Activated T-helper 1 cell treated with anti-CD3 and anti-CD28 coated beads, Interleukin-12 subunit alpha, Interleukin-12 subunit beta, Interleukin-2, Interleukin-4 antibody, amounts not matched to agents 30 ng/mL and 10 ng/mL and 1 ng/mL, durations not matched to agents 14 hours and 24 hours and 36 hours (primary cell): ENCODE data around the gene SUB1. TPM values are rescaled to one million over a fixed set of nuclear protein-coding genes. Genes with fewer than 3 reads are reported as not detected.
"Not testable (repeated sequence)": the region's sequence is repeated elsewhere in the genome, so short reads cannot be mapped to it uniquely, and the experiment has no call there.

ENCODE experiments used
- DNase-seq: peaks from one replicate; pipeline ENCODE4 v3.0.0; 2021; ENCODE audit warnings: low spot score
- H3K27ac Mint-ChIP-seq: one replicate; pipeline ENCODE4 v1.8.0; 2021; ENCODE audit warnings: mild to moderate bottlenecking, mixed read lengths
- H3K27me3 Mint-ChIP-seq: one replicate; pipeline ENCODE4 v1.8.0; 2022; ENCODE audit warnings: mild to moderate bottlenecking, moderate library complexity, mixed read lengths; ENCODE audit not compliant: insufficient read depth
- H3K36me3 Mint-ChIP-seq: one replicate; pipeline ENCODE4 v1.8.0; 2021; ENCODE audit warnings: low read depth, mixed read lengths
- H3K4me1 Mint-ChIP-seq: one replicate; pipeline ENCODE4 v1.8.0; 2021; ENCODE audit warnings: low read depth, mixed read lengths
- H3K4me3 Mint-ChIP-seq: one replicate; pipeline ENCODE4 v1.8.0; 2021; ENCODE audit warnings: mild to moderate bottlenecking, moderate library complexity, mixed read lengths
- H3K9me3 Mint-ChIP-seq: one replicate; pipeline ENCODE4 v1.8.0; 2021; ENCODE audit warnings: mixed read lengths
- intact Hi-C: fragments of 100-400 bp; cut with micrococcal nuclease; formaldehyde crosslinking; loops from one replicate; pipeline ENCODE4 v1.15.1; 2024
- total RNA-seq: library from RNA; stranded (reverse); gene quantifications from 2 replicates; pipeline ENCODE4 v1.2.3, GENCODE V29; 2022

Gene SUB1
- total RNA-seq, 1 donor from 2014 or later, result 408 TPM

DNA sequence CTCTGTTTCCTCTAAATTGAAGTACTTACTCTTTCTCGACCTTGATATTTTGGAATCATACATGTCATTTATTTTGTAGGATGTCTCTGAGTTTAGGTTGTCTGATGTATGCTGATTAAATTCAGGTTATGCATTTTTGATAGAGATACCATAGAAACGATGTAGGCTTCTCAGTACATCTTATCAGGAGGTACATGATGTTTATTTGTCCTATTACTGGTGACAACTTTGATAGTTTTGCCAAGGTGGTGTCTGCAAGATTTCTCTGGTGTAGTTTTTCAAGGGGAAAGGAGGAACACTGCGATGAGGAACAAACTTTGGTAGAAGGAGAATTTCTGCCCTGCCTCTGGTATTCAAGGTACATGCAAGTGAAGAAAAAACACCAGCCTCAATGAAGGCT is 29.9 kb downstream of the SUB1 start:
- no peaks in the 10 kb centered on the region for H3K4me1 Mint-ChIP-seq
- DNase-seq, result no peak
- no peaks in the 10 kb centered on the region for H3K9me3 Mint-ChIP-seq
- no peak overlapping the region for H3K4me3 Mint-ChIP-seq
- no peak overlapping the region for H3K27ac Mint-ChIP-seq
- peaks cover 6% of the 10 kb centered on the region for H3K36me3 Mint-ChIP-seq
- no peaks in the 10 kb centered on the region for H3K27me3 Mint-ChIP-seq
- intact Hi-C loops, result no loop called here

DNA sequence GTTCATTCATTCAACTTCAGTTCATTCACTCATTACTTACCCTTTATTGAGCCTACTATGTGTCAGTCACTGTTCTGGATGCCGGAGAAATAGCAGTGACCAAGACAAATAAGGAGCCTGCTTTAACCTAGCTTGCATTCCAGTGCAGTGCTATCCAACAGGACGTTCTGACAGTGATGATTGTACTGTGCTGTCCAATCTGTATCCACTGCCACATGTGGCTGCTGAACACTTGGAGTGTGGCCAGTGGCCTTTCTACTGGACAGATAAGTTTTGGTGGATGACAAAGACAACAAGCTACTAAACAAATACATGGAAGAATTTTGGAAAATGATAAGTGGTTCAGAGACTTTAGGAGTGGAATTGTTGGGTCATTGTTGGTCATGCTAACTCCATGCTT is 33.6 kb downstream of the SUB1 start:
- H3K4me3 Mint-ChIP-seq, result no peak overlapping the region
- DNase-seq, result no peak
- no peaks in the 10 kb centered on the region for H3K9me3 Mint-ChIP-seq
- intact Hi-C loops, result no loop called here
- peaks cover 2% of the 10 kb centered on the region for H3K27me3 Mint-ChIP-seq
- no peaks in the 10 kb centered on the region for H3K36me3 Mint-ChIP-seq
- no peak overlapping the region for H3K27ac Mint-ChIP-seq
- H3K4me1 Mint-ChIP-seq, result no peaks in the 10 kb centered on the region

DNA sequence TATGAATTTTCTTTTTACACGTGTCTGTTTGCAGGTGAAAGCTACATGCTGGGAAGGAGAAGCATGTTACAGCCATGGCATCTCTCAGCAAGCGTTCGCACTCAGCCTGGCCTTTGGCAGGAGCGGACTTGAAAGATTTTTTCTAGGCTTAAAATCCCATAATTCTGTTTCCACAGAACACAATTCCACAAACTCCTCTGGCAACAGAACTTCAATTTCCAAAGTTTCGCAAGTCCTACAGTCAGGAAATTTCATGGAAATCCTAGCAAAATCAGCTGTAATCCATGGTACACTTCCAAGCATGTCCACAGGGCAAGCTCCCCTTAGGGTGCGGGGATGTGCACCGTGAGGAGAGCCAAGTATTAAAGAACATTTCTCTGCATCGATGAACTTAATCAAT is 35.9 kb downstream of the SUB1 start:
- no peaks in the 10 kb centered on the region for H3K9me3 Mint-ChIP-seq
- no peaks in the 10 kb centered on the region for H3K36me3 Mint-ChIP-seq
- H3K27me3 Mint-ChIP-seq, result peaks cover 2% of the 10 kb centered on the region
- no peaks in the 10 kb centered on the region for H3K4me1 Mint-ChIP-seq
- DNase-seq, result no peak
- no peak overlapping the region for H3K4me3 Mint-ChIP-seq
- no peak overlapping the region for H3K27ac Mint-ChIP-seq
- intact Hi-C loops, result no loop called here

DNA sequence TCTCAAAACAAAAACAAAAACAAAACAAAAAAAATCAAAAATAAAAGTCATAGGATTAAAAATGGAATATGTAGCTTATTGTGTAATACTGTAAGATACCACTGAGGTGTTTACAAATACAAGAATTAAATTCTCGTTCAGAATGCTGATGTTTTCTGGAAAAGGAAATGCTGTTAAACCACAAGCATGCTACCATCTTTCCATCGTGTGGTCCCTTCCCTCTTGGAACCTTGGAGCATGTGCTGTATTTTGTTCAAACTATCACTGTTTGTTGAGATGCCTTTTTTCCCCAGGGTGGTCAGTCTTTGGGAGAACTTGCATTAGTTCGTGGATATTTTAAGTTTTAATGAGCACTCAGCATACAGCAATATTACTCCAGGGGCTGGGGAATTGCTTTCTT is 39.7 kb downstream of the SUB1 start:
- intact Hi-C loops, result no loop called here
- Mint-ChIP-seq H3K9me3 (no peaks in the 10 kb centered on the region), H3K4me3 (no peak overlapping the region), H3K36me3 (no peaks in the 10 kb centered on the region), H3K27me3 (peaks cover 5% of the 10 kb centered on the region), H3K27ac (no peak overlapping the region), H3K4me1 (no peaks in the 10 kb centered on the region)
- DNase-seq, result no peak

DNA sequence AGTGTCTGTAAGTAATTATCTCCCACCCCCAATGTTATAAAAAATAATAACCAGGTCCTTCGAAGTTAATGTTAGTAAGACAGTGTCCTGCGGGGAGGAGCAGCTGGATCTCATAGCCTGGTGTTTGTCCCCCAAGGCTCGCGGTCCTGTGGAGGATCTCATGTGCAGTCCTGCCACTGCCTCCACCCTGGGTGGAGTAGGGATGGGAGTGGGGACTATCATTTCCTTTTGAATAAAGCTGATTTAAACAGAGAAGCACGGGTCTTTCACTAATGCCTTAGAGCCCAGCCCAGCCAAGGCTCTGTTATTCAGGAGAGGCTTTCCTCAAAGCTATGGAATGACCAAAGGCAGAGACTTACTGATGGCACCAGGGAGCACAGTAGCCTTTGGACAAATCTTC is 40.2 kb downstream of the SUB1 start:
- no peak for DNase-seq
- H3K9me3 Mint-ChIP-seq, result no peaks in the 10 kb centered on the region
- H3K27ac Mint-ChIP-seq, result no peak overlapping the region
- H3K27me3 Mint-ChIP-seq, result peaks cover 6% of the 10 kb centered on the region
- intact Hi-C loops, result no loop called here
- H3K36me3 Mint-ChIP-seq, result no peaks in the 10 kb centered on the region
- no peak overlapping the region for H3K4me3 Mint-ChIP-seq
- no peaks in the 10 kb centered on the region for H3K4me1 Mint-ChIP-seq

DNA sequence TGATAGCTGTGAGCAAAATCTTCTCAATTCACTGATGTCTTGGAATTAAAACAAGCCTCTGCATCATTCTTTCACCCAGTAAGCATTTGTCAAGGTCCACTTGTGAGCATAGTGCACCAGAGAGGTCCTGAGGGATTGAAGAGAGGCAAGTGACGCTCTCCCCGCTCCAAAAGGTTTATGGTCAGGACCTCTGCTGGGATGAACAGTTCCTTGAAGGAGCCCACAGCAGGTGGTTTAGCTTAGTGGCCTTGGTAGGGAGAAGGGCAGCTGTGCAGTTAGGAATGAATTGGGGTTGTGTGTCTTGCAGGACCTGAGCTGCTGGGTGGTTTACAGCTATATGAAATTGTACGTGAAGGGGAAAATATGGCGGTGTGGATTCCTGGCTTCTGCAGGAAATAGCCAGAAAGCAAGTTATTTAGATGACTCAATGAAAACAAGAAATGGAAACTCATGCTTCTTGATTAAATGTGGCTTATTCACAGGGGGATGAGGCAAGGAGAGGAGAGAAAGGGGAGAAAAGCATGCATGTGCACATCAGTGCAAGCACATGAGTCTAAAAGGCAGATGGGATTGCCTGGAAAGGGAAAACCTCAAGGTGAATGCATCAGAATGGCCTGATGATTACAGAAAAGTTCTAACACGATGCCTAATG is 42.0 kb downstream of the SUB1 start:
- H3K27me3 Mint-ChIP-seq, result peaks cover 9% of the 10 kb centered on the region
- H3K4me1 Mint-ChIP-seq, result no peaks in the 10 kb centered on the region
- H3K9me3 Mint-ChIP-seq, result no peaks in the 10 kb centered on the region
- H3K36me3 Mint-ChIP-seq, result no peaks in the 10 kb centered on the region
- no peak for DNase-seq
- intact Hi-C loops, result no loop called here
- no peak overlapping the region for H3K27ac Mint-ChIP-seq
- H3K4me3 Mint-ChIP-seq, result no peak overlapping the region

DNA sequence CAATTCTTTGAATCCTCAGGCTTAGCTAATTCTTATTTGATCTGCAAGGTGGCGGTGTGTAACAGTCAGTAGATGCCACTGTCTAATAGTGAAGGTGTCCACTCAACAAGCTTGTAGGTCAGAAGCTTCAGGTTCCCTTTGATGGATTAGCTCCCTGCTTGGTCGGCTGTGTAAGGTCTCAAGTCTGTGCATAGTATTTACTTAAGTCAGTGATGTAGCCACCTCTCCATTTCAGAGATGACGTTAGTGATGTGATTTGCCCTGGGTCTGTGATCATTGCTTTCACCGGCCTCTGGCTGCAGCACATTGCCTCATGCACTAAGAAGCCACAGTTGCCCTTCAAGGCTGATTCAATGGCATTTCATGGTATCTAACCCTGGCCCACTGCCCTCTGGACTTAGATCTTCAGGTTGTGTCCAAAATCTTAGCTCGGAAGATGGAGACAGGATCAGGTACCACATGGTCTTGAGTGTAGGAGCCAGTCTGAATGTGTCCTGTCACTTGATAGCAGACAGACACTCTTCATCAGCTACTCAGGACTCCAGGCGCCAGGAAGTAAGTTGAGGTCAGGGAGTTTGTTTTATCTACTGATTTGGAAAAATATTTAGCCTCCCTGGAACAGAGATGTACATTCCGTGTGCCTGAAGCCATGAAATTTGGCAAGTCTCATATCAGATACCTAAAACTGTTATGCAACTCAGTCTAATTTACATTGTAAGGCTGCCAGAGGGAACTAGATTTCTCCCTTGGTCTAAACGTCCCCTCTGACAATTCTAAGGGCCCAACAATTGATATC is 42.9 kb downstream of the SUB1 start:
- peaks cover 7% of the 10 kb centered on the region for H3K27me3 Mint-ChIP-seq
- DNase-seq, result no peak
- H3K27ac Mint-ChIP-seq, result no peak overlapping the region
- intact Hi-C loops, result no loop called here
- no peak overlapping the region for H3K4me3 Mint-ChIP-seq
- no peaks in the 10 kb centered on the region for H3K9me3 Mint-ChIP-seq
- no peaks in the 10 kb centered on the region for H3K4me1 Mint-ChIP-seq
- no peaks in the 10 kb centered on the region for H3K36me3 Mint-ChIP-seq

DNA sequence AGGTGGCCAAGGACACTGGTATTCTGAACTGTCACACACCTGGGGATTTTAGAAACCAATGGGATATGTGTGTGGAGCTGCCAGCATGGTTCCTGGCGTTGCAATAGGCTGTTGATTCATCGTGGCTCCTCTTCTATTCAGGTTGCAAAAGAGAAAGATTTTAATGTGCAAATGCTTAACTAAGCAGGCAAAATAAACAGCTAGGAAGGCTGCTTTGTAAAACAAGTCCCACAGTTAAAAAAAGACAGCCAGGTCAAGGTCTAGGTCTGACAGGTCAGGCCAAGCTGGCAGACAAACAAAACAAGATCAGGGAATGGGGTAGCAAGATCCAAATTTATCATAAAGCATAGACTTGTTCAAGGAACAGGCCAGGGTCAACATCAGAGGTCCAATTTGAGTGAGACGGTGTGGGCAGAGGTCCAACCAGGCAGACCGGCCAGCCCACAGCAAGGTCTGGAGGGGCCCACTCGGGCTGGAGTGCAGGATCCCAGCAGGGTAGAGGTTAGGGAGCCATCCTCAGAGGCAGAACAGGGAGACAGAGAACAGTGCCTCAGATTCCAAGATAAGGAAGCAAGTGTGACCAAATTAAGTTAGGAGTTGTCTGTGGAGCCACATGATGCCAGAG is 45.6 kb downstream of the SUB1 start:
- H3K36me3 Mint-ChIP-seq, result no peaks in the 10 kb centered on the region
- peaks cover 7% of the 10 kb centered on the region for H3K27me3 Mint-ChIP-seq
- H3K4me3 Mint-ChIP-seq, result no peak overlapping the region
- no peaks in the 10 kb centered on the region for H3K4me1 Mint-ChIP-seq
- intact Hi-C loops, result no loop called here
- no peaks in the 10 kb centered on the region for H3K9me3 Mint-ChIP-seq
- DNase-seq, result no peak
- H3K27ac Mint-ChIP-seq, result no peak overlapping the region

DNA sequence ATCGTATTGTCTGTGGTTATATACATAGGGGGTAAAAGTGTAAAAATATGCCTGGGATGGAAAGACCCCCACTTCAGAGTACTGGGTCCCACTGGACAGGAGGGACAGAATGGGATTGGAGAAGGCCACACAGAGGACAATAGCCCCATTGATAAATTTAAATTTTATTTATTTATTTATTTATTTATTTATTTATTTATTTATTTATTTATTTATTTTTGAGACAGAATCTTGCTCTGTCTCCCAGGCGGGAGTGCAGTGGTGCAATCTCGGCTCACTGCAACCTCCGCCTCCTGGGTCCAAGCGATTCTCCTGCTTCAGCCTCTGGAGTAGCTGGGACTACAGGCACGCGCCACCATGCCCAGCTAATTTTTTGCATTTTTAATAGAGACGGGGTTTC is 47.7 kb downstream of the SUB1 start:
- H3K4me1 Mint-ChIP-seq, H3K4me3 Mint-ChIP-seq, H3K9me3 Mint-ChIP-seq, H3K27me3 Mint-ChIP-seq, H3K27ac Mint-ChIP-seq, H3K36me3 Mint-ChIP-seq, intact Hi-C loops, DNase-seq: not testable (repeated sequence)

DNA sequence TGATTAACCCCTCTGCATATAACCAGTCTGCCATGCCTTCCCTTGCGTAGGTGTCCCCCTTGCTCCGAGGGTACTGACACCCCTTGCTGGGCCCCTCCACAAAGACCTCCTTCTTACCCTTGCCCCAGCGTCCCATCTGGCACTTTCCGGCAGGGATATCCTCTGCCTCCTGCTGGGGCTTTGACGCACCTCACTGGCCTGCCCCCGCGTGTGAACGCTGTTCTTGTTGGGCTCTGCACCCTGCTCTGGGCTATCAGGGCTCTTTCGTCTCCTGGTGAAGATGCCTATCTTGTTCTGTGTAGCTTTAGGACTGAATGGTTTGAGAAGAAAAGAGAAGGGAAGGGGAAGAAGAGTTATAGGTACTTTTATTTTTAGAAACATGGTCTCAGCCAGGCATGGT is 53.0 kb downstream of the SUB1 start:
- no peak overlapping the region for H3K27ac Mint-ChIP-seq
- no peaks in the 10 kb centered on the region for H3K36me3 Mint-ChIP-seq
- intact Hi-C loops, result no loop called here
- H3K27me3 Mint-ChIP-seq, result no peaks in the 10 kb centered on the region
- no peaks in the 10 kb centered on the region for H3K4me1 Mint-ChIP-seq
- H3K4me3 Mint-ChIP-seq, result no peak overlapping the region
- no peak for DNase-seq
- no peaks in the 10 kb centered on the region for H3K9me3 Mint-ChIP-seq

DNA sequence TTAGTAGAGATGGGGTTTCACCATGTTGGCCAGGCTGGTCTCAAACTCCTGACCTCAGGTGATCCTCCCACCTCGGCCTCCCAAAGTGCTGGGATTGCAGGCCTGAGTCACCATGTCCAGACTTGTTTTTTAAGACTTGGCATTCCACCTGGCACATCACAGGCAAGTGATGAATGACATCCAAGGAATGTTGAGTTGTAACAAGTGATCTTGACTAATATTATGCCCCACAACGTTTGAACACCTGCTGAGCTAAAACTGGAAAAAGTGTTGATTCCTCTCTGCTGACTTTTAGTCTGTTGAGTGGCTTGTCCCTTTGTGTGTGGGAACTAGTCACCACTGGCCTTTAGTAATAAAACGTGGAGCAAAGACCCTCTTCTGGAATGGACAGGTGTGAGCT is 54.6 kb downstream of the SUB1 start:
- H3K4me3 Mint-ChIP-seq, result no peak overlapping the region
- no peak for DNase-seq
- no peaks in the 10 kb centered on the region for H3K36me3 Mint-ChIP-seq
- H3K27ac Mint-ChIP-seq, result no peak overlapping the region
- no peaks in the 10 kb centered on the region for H3K27me3 Mint-ChIP-seq
- intact Hi-C loops, result no loop called here
- no peaks in the 10 kb centered on the region for H3K4me1 Mint-ChIP-seq
- H3K9me3 Mint-ChIP-seq, result no peaks in the 10 kb centered on the region

DNA sequence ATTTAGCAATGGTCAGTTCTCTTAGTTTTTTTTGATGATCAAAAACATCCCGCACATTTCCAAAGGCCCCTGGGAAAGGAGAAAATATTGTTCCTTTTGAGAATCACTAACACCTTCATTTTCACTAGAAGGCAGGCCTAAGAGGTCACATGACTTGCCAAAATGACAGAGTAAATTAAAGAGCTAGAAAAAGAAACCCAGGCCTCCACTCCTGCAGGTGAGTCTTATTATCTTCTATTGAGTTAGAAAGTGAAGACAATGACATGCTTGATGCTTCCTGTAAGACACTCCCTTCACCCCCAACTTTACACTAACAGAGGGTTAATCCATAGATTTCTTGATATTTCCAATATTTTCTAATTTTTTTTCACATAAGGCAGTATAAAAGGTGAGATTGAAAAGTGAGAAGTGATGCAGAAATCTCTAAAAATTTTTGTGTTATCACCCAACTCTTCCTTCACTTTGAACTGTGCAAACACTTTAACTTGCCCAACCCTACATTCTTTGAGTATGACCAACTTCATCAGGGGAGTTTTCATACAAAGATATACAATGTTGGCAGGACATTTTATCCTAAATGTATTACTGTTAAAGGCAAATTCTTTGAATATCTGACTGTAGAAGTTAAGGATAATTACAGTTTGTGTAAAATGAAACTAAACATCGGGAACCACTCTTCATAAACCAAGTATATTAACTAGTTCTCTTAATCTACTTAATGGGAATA is 57.1 kb downstream of the SUB1 start:
- Mint-ChIP-seq H3K4me3 (no peak overlapping the region), H3K36me3 (no peaks in the 10 kb centered on the region), H3K9me3 (no peaks in the 10 kb centered on the region), H3K27me3 (peaks cover 3% of the 10 kb centered on the region), H3K27ac (no peak overlapping the region), H3K4me1 (no peaks in the 10 kb centered on the region)
- no peak for DNase-seq
- intact Hi-C loops, result no loop called here

DNA sequence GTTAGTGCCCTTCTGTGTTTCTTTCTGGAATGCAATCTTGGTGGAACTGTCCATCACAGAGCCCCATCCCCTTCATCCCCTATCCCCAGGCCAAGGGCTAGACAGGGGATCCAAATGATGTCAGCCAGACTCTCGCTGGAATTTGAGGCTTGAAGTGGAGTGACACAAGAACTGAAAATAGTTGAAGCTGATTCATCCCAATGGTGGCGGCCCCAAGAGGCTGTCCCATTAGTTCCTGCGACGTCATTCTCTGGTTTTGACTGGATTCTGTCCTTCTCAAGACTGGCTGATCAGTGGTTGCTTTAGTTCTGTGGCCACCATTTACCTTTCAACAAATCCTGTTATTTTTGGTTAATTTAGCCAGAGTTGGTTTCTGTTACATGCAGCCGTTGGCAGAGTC is 59.9 kb downstream of the SUB1 start:
- Mint-ChIP-seq H3K4me3 (no peak overlapping the region), H3K9me3 (no peaks in the 10 kb centered on the region), H3K4me1 (no peaks in the 10 kb centered on the region), H3K36me3 (no peaks in the 10 kb centered on the region), H3K27me3 (peaks cover 3% of the 10 kb centered on the region), H3K27ac (no peak overlapping the region)
- intact Hi-C loops, result no loop called here
- DNase-seq, result no peak
